Medulla oblongata (tissue), 1 donor: ENCODE data around the gene FAM135A.

ENCODE experiments used
- DNase-seq: peaks from one replicate; pipeline ENCODE4 v3.0.0-alpha.2; 2015; ENCODE audit errors: extremely low spot score

FAM135A gene

DNA sequence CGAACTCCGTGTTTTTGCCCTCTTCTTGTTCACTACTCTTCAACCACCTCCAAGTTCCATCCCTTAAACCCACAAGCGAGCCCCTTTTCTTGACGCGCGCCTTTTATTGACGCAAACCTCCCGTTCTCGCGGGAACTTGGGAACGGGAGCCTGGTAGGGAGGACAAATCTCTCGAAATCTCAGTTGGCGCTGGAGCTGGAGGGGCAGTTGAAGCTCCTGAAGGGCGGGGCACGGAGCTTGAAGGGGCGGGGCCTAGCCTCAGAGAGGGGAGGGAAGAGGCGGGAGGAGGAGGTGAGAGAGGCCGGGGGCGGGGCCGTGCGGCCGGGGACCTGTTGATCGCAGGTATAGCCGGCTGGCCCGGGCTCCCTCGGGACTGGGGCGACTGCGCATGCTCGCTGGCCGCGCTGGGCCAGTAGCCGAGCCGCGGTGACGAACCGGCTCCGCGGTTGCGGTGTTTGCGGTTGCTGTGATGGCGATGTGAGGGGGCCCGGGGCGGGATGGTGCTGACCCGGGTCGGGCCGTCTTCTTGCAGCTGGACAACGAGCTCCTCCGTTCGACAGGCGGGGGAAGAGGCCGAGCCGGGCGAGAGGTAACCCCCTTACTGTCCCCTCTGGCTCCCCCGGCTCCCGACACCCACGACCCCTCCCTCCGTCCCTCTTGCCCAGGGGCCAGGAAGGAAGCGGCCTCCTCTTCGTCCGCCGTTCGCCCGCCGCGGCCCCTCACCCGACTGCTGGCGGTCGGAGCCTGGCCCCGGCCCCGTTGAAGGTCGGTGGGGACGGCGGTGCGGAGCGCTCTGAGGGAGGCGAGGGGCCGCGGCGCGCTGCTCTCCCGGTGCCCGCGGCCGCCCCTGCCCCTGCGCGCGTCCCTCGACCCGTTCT is at the start of gene FAM135A:
Gene FAM135A (plus strand): TSS at position 395 of the 878 bp plus-strand sequence. CDS start 14,835 bp downstream, outside the sequence.
- peak; percentile 99 for DNase-seq

DNA sequence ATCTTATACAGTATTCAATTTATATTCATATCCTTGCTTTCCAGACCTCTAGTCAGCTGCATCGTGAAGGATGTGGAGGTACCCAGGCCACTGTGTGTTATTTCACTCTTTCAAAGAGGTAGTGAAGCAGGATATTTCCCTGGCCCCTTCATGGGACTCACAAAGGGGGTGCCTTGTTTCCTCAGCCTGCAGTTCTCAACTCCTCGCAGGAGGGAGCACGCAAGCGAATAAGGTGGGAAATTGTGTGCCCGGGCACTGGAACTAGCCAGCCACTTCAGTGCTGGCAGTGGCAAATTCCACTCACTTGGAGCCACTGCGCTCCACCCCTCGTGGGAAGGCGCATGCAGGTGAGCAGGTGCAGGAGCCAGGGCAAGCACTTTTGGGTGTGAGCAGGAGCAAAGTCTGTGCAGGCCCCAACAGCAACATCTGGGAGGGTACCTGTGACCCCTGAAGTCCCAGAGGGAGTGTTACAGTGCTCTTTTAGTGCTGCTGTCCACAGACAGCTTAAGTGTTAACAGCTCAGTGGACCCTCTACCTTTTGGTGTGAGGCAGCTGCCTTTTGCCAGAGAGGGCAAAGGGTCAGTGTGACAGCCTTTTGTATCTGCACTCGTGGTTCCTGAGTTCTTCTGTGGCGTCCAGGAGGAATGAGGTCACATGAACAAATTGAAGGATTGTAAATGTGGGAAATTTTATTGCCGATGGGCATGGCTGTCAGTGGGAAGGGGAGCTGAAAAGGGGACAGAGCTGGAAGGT is 49.4 kb upstream of the FAM135A start:
- DNase-seq, result no peak

DNA sequence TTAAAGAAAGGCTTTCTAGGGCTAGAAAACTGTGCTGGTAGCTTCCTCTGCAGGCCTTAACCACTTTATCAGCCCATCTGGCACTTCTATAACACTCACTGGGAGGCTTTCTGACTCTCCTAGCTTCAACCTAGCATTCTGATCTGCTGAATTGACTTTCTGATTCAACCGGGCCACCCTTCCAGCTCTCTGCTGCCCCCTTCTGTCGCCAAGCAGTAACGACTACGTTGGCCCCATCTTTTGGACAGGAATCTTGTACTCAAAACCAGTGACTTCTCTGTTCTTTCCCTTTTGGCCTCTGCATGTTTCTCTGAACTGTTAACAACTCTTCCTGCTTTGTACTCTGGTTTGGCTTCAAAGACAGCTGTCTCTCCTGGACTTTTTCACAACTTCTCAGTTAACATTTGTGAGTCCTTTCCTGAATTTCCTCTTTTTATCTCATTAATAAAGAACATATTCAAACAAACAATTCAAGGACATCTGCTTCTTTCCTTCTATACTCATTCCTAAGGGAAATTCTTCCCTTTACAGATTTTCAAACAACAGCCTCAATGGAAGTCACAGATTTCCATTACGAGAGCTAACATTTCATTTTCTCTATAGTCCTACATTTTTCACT is 43.9 kb upstream of the FAM135A start:
- DNase-seq, result peak; percentile 84

DNA sequence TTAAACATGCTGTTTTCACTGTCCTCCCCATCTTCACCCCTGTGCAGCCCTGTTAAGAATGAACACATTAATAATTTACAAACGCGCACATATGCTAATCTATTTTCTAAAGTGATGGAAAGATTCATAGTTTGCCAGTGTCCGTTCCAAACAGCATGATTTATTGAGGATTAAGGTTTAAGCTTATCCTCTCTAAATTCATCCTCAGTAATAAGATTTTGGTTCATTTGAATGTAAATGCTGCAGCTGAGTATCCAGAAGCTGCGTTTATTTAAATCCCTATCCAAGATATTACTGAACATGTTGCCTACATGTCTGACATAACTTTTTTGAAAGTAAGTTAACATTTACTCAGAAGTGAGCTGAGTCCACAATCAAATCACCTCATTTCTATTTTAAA is 42.8 kb upstream of the FAM135A start:
- no peak for DNase-seq

DNA sequence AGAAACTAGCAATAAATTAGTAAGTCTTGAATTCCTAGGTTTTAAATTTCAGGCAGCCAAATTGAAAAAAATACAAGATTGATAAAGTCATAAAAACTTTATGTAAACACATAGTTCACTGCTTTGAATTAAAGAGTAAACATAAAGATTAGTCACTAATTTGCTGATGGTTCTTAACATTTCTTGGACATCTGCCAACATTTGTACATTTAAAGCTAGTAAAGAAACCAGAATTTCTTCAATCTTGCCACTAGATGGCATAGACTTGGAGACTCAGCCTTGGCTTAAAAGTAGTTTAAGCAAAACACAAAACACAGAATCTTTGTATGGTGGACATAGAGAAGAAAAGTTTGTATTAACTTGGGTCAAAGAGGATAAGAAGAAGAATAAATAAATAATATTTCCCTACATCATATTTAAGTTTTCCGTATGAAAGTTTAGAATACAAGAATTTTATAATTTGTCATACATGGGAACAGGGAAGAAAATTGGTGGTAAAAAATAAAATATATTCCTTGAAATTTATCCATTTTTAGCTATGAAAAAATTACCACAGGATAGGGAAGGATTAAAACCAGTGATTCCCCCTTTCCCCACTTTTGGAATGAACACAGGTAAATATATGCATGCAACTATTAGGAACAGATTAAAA is 41.7 kb upstream of the FAM135A start:
- DNase-seq, result peak; percentile 76

DNA sequence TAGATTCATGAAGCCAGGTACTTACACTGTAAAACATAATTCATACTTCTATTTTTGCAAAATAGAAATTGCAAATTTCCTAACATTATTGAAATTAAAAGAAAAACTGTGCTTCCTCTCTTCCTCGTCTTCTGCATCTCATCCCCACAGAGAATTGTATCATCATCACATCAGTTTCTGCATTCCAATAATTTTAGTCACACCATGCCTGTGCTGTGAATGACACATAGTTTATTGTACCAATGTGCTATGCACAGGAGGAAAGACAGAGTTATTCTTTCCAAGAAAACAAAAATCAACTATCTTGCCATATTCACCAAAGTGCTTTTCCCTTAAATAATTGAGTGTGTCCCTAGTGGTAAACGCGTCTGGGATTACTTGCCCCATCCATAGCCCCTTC is 38.1 kb upstream of the FAM135A start:
- DNase-seq, result no peak

DNA sequence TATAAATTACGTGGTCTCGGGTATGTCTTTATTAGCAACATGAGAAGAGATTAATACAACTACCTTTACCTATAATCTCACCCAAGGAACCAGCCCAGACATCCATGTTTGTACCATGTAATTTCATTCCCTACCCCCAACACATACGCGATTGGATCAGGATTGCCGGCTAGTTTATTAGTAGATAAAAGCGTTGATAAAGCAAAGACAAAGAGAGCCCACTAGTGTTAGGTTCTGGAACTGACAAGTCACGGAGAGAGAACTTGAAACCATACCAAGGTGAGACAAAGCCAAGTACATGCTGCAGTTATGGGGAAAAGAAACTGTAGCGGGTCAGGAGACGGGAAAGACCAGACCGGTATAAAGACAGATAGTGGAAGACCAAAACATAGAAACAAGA is 37.4 kb upstream of the FAM135A start:
- DNase-seq, result no peak

DNA sequence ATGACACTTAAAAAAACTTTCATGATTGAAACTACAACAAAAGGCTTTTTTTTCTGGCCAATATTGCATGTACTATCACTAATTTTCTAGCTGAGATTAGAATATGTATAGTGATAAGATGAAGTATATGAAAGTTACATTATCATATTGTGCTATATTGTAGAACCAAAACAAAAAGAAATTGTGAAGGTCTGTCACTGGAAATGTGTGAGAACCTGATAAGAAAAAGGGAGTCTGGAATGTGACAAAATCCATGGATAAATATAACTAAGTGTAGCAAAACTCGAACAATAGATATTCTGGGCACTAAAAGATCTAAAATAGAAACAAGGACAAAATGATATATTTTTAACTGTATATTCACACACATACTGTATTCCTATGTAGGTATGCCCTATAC is 36.7 kb upstream of the FAM135A start:
- DNase-seq, result no peak

DNA sequence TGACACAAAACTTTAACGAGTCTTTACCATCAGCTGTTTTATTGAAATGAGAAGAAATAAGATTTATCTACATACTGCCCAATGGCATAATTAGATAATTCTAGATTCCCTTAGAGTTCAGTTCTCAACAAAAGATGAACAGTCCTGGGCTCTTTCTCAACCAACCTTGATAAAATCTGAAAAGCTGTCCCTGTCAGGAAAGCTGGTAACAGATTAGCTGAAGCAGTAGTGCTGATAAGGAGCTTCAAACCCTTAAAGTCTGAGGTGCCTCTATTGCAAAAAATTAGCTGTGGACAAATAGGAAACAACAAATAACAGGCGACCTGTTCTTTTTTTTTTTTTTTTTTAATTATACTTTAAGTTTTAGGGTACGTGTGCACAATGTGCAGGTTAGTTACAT is 35.9 kb upstream of the FAM135A start:
- no peak for DNase-seq

DNA sequence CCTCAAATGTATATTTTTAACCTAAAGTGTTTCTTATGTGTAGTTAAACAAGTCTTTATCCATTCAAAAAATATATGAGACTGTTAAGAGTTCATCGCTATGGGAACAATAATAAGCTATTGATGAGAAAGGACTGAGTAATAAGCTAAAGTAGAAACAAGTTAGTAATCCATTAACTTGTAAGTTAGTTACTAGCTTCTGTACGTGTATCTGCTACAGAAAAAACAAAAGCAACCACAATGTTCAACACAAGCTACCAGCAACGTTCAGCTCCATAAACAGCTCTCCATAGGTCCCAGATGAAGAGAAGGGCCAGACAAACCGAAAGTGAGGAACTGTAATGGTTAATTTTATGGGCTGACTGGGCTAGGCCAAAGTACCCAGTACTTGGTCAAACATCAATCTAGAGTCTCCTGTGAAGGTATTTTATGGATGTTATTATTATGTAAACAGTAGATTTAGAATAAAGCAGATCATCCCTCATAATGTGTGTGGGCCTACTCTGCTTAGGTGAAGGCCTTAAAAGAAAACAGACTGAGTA is 33.8 kb upstream of the FAM135A start:
- no peak for DNase-seq

DNA sequence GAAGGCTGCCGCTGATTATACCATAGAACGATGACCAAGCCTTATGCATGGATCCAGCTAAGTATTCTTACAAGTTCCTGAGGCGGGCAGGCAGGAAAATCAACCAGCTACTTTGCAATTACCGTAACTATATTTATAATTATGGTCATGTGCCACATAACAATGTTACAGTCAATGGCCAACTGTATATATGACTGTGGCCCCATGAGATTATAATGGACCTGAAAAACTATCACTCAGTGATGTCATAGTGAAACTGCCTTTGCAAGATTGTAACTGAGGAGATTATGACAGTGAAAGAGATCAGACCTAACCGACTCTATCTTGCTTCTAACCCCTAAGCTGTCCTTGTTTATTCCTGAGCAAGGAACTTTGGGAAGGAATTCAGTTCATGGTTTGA is 33.1 kb upstream of the FAM135A start:
- no peak for DNase-seq

DNA sequence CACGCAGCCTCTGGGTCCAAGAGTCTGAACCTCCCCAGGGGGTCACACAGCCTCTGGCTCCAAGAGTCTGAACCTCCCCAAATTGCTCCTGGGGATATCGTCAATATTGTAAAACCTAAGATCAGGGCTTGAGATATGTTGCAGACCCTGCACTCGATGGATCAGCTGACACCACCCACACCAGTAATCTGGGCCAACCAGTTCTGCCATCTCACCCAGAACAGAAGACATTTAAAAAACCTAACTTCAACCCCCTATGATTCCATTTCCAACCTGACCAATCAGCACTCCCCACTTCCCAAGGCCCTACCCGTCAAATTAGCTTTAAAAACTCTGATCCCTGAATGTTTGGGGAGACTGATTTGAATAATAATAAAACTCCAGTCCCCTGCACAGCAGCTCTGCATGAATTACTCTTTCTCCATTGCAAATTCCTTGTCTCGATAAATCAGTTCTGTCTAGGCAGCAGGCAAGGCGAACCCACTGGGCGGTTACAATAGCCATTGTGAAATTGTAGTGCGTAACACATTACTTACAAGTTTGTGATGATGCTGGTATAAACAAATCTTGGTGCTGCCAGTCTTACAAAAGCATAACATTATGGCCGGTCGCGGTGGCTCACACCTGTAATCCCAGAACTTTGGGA is 32.4 kb upstream of the FAM135A start:
- DNase-seq, result no peak

DNA sequence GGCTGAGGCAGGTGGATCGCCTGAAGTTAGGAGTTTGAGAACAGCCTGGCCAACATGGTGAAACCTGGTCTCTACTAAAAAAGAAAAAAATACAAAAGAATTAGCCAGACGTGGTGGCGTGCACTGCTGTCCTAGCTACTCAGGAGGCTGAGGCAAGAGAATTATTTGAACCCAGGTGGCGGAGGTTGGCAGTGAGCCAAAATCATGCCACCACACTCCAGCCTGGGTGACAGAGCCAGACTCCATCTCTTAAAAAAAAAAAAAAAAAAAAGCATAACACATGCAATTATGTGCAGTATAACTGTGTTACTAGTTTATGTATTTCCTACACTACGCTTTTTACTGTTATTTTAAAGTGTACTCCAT is 31.9 kb upstream of the FAM135A start:
- no peak for DNase-seq

DNA sequence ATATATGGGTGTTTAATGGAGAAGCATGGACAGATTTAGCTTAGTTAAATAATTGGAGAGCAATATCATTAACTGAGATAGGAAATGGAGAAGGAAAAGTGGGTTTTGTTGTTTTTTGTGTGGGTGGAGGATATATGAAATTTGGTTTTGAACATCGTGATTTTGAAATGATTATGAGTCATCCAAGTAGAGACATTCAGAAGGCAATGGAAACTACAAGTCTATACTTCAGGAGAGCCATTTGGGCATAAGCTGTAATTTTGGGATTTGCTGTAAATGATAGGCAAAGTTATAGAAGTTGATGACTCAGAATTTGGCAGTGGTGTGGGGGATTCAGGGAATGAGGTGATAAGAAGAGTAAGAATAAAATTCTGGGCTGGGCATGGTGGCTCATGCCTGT is 27.4 kb upstream of the FAM135A start:
- DNase-seq, result no peak

DNA sequence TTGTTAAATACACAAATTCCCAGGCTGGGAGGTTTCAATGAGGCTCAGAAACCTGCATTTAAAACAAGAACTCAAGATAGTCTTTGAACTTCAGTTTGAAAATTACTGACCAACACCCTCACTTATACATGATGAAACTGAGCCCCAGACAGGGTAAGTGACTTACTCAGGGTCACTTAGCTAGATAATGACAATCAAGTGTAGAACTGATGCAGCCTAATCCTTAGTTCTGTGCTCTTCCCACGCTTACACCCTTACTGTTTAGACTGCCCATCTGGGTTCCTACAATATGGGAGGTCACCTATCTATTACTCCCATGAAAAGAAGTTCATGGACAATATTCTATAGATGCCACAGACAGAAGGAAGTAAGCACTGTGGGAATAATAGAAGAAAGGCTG is 24.5 kb upstream of the FAM135A start:
- DNase-seq, result no peak

DNA sequence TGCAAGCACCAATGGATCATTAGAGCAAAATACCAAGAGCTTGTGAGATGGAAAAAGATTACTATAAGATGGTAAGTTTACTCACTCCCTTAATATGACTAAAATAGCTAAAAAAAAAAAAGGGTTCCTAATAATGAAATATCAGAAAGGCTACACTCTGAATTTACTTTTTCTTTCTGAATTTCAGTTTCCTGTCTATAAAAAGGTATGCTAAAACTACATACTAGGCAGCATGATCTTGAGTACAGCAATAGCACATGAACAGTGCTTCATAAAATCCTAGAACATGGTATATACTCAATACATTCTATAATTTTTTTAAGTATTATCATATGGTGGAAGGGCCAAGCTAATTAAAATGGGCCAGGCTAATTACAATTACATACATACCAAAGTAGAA is 24.0 kb upstream of the FAM135A start:
- no peak for DNase-seq

DNA sequence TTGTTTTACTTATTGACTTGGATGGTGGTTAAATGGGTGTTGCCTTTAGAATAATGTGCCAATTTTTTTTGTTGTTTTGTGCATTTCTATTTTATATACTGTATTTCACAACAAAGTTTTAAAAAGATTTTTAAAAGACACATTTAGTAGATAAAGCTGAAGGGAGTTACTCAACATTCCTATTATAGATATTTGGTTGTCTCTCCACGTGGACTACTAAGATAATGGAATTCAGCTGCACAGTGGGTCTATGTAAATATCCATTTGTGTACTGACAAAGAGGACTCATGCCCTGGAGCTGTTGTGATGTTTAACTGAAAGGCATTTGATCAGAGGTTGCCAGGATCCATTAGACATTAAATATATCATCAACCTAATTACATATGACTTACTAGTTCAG is 23.2 kb upstream of the FAM135A start:
- no peak for DNase-seq

DNA sequence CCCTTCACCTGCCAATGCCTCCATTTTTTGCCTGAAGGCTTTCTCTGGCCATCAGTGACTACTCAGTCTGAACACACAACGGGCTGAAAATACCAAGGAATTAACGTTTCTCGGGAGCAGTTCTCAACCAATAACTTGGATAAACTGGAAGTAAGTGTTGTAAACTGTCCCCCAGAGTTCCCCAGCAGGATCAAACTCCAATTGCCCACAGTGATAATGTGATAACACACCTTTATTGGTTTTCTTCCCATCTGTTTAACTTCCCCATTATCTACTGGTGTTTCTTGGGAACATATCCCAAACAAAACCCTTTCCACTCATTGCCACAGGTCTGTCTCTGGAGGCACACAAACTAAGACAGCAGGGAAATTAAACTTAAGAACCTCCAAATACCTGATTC is 21.8 kb upstream of the FAM135A start:
- no peak for DNase-seq

DNA sequence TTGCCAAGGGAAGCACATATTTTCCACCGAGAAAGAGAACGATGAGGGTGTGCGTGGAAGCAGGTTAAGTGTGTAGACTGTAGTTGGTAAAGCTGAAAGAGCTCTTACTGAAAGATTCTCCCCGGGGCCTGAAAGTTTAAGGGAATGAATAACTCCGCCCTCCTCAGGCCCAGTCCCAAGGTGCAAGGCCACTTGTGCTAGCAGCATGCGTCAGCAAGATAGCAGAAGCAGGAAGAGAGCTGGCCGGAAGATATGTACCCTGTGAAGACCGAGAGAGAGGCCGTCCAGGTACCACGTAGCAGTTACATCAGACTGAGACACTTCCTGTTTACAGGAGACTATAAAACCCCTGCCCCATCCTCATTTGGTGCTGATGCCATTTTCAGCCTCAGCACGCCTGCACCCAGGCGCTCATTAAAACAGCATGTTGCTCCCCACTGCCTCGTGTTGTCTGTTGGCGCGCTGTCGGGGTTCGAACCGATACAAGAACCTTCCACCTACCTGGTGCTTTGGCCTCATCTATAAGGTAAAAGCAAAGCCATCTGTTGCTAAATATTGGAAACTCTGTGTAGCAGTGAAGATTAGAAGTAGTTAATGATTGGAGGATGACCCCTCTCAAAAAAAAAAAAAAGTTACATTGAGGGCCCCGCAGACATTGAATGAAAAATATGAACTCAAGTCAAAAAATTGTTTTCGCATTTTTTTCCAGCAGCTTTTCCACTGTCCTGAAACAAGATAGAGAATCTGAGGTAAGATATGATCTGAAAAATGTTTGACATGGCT is 18.6 kb upstream of the FAM135A start:
- DNase-seq, result no peak

DNA sequence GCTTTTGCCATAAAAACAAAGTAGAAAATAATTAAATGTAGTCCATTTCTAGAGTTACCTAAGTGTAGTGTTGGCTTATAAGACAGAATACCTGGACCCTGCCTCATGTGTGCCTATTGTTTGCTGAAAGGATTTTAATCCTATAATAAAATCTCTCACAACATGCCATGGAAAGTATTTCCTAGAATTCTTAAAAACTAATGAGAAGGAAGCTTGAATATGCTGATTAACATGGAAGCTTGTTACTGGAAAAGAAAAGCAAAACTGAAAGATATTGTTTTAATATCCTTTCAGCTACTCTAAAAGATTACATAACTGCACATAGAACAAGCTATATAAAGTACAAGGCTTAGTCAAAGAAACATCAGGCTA is 18.0 kb upstream of the FAM135A start:
- DNase-seq, result no peak

DNA sequence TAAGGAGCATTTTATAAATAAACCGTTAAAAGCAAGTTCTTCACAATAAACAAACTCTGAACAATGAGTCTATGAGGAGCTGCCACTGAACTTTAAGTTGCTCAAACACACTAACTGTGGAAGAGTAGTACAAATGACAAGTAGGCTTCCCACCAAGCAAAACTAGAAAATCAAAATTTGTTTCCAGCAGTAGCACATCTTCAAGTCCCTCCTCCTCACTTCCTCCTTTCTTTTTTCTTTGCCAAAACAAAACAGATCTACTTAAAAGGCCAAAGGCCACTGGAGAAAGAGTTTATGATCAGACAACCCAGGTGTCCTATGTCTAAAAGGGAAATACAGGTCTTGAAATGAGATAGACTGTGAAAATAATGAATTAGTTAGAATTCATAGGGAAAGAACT is 17.1 kb upstream of the FAM135A start:
- no peak for DNase-seq
